HG03097 (cell line): Measurements from ENCODE around the gene CDPF1.

Experiments
- ATAC-seq: cut with Tn5 transposase; IDR thresholded peaks from one replicate; pipeline ENCODE4 v1.9.1; 2021; ENCODE audit not compliant: unreplicated experiment, low FRiP score

Gene CDPF1

DNA sequence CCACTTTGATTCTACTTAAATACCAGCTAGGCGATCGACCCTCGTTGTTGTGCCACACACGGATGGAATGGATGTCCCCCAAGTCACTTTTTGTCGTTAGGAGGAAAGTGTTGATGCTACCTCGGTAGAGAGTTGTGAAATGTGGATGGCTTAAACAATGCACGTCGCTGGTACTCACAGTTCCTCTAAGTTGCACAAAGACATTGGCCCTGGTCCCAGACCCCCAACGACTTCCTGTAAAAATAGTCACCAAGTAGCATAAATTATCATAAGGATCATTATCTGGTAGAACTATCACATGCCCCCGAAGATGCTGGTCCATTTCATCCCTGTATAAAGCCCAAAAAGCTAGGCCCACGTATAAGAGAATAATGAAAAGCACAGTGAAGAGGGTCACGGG is 9.3 kb upstream of the CDPF1 start:
- ATAC-seq: no peak

- no peak for ATAC-seq
These were observed 6.4 kb upstream of the CDPF1 start for GRCh38 chr22:46256358-46256958.

DNA sequence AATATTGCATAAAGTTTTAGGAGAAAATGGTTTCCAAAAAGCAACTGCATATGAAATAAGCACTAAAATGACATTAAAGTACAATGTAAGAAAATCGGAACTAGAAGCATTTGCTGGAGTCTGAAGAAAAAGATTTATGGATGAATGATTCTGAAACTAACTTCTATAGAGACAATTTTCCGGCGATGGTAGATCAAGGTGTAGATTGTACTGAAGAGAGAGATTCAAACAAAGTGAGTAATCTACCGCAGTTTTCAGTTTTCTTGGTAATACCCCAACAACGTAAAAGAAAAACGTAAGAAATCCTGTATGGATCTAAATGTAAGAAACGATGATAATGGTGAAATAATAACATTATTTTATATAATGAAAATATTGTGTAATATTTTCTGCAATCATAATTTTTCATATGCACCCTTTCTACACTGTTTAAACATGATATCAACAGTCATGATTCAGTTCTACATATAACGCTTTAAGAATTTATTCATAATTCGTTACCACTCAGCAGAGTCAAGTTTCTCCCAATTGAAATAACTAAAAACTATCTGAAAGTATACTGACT is 1.8 kb upstream of the CDPF1 start:
- no peak for ATAC-seq

GRCh38 chr22:46251266-46251665 is 1.2 kb upstream of the CDPF1 start:
- ATAC-seq: no peak

DNA sequence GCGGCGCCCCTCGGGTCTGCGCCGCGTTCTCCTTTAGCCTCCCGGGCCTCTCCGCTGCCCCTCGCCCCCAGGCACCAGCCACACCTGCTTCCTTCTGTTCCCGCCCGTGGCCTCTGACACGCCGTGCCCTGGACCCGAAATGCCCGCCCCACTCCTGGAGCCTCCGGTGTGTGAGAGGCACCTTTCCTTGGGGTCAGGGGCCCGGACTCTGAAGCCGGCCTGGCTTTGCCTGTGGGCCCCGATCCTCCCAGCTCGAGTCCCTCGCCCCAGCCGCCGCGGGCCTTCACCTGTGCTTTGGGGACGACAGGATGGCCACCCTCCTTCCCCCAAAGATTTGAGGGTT is 661 bp upstream of the CDPF1 start:
- peak; percentile 22 for ATAC-seq

DNA sequence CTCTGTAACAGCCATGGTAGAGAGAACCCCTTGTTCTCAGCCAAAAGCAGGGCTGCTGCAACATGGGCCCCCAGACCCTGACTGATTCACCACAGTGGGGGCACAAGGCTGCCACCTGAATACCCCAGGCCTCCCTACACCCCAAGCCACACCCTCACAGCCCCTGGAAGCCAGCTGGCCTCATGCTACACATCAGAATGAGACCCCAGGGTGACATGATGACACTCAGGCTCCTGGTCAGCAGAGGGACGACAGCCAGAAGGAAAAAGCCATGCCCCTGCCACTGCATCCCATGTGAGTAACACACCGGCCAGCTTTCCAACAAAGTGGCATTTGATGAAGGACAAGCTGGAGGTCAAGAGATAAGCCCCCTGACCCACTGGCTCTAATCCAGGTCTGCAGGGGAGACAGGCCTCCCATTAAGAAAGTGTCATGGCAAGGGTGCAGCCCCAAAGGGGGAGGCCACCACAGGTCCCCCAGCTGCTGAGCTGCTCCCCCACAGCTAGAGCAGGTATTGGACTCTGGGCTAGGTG is 2.6 kb downstream of the CDPF1 start:
- no peak for ATAC-seq

DNA sequence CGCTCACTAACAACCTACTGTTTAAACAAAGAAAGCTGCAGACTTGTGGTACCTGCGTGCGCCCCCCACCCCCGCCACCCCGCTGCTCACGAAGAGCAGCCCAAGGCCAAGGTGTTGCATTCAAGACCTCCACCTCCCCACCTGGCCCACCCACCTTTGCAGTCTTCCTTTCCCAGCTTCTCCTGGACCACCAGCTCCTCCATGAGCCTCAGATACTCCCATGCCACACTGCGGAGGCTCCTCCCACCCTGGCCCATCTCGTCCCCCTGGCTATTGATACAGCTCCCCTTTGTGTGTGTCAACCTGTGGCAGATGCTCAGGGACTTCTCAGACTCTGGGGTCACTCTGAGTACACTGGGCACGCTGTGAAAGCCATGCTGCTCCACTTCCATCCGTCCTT is 3.9 kb downstream of the CDPF1 start:
- ATAC-seq: no peak

- no peak for ATAC-seq
These were observed 4.6 kb downstream of the CDPF1 start for GRCh38 chr22:46245511-46245910.

DNA sequence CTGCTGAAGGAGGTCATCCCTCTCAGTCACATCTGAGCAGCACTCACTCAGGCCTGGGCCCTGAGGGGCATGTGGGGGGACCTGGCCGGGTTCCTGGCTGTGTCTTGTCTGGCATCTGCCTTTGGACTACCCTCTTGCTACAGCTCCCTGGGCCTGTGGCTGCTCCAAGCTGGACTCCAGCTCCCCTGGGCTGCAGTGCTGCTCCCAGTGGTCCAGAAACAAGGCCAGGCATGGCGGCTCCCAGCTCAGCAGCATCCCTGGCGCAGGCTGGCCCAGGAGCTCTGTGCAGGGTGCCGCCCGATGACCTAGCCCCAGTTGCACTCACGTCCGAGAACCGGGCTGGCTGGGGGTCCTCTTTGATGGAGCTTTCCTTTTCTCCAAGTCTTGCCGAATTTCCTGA is 5.3 kb downstream of the CDPF1 start:
- ATAC-seq: no peak

DNA sequence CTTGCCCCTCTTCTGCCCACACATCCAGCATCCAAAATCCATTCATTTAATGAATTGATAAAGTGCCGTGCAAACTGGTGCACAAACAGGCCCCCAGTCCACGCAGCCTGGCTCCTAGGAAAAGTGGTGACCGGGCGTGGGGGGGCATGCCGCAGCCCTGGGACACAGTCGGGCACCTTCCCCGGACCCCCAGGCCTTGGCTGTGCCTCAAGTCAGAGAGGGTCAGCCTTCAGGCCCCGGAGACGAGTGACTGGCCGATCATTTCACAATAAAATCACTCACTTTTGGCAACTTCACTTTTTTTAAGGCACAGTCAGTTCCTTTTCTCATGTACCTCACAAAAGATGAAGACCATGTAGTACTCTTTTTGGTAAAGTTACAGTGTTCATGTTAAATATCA is 8.0 kb downstream of the CDPF1 start:
- no peak for ATAC-seq

GRCh38 chr22:46241396-46242007 is 8.6 kb downstream of the CDPF1 start:
- ATAC-seq: no peak

- ATAC-seq: no peak
These were observed 9.2 kb downstream of the CDPF1 start for GRCh38 chr22:46240907-46241306.

DNA sequence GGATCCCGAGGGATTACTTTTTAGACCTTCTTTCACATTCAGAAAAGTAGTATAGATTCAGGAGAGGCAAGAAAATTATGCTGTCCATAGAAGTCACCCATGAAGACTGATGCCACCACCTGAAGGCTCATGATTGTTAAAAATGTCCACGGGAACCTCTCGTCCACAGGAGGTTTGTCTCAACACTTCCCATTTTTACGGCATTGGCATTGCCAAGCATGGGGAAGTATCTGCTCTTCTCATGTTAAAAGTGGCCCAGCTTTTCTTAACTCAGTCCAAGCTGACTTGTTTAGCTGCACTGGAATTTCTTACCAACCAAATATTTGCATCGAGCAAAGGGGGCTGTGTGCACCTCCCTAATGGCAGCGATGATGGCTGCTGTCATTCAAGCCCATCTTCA is 9.6 kb downstream of the CDPF1 start:
- ATAC-seq: no peak

- ATAC-seq: no peak
These were observed 10.0 kb downstream of the CDPF1 start for GRCh38 chr22:46240073-46240472.

DNA sequence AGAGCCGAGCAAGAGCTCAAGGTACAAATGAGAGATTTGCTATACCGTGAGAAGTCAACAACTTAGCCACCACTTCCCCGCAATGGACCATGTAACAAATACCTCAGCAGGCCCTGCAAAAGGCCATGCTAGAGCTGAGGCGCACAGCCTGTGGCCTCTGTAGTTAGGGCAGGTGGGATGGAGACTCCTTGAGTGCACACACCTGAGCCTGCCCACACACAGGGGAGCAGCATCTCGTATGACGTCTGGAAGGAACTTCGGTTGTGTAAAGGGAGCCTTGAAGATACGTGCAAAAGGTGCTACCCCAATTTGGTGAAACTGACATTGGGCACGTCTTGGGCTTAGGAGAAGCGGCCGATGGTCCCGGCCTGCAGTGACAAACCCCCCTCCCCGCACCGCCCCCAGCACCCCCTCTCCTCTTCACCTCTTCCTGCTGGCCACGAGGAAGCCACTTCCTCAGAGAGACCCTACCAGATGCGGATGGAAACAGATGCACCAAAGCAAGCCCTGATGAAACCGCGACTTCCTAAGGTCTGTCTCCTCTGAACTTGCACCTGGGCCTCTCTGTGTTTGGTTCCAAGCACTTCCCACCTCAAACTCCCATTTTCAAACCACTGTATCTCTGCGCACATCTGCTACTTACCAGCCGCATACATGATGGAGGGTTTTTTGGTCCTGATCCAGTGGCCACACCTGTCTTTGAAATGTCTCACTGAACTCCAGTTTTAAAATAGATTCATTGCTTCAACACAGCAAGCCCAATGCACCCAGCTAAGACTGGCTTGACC is 10.6 kb downstream of the CDPF1 start:
- no peak for ATAC-seq

- ATAC-seq: no peak
These were observed 11.6 kb downstream of the CDPF1 start for GRCh38 chr22:46238541-46238940.

- ATAC-seq: no peak
These were observed 12.5 kb downstream of the CDPF1 start for GRCh38 chr22:46237453-46238124.

DNA sequence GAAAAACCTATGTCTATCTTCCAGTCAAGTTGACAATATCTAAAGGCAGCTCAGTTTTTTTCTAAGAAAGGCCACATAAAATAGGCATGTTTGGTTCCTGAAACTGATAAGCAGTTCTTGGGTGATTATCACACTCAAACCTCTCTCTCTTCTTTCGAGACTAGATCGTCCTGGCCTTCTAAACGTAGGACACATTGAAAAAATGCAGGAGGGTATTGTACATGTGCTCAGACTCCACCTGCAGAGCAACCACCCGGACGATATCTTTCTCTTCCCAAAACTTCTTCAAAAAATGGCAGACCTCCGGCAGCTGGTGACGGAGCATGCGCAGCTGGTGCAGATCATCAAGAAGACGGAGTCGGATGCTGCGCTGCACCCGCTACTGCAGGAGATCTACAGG is 15.1 kb downstream of the CDPF1 start:
- no peak for ATAC-seq

DNA sequence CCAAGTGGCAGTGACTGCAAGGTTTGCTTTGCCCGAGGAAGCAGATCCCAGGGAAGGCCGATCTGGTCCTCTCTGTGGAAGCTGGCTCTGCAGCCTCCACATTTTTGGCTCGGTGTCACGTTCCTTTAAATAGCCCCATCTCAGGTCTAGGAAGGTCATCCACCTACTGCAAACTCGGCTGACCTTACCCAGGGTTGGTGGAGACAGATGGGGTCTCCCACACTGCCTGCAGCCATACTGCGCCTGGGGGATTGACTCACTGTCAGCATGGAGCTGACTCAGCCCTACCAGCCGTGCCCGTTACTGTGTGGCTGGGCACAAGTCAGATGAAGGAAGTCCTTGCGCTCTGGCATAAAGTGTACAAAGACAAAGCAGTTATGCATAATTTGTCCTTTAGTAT is 16.9 kb downstream of the CDPF1 start:
- ATAC-seq: no peak

DNA sequence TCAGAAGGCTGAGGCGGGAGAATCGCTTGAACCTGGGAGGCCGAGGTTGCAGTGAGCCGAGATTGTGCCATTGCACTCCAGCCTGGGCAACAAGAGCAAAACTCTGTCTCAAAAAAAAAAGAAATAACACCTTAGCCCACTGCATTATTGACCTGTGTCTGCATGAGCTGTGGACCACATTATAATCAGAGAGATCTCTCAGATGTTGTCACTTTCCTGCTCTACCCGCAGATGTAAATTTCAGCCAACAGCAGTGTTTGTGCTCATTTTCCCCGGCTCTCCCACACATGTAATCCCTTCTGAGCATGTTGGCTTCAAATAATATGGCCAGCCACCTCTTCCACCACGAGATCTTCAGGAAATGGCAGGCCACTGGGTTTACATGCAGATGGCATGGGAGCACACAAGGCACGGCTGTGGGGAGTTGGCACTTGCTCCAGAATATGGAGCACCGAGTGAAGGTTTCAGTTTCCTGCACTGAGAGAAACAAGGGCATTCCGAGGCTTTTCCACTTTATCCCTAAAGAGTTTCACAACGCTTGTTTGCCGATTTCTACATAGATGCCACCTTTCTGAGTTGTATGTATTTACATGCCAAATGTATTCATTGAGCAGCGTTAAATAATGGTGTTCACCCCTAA is 19.7 kb downstream of the CDPF1 start:
- ATAC-seq: no peak

GRCh38 chr22:46229701-46230100 is 20.4 kb downstream of the CDPF1 start:
- ATAC-seq: no peak
